ENCODE measurements around the gene FAM8A1.

GRCh38 chr6:17628873-17629272 is 28.8 kb downstream of the FAM8A1 start:
- no peak for TF ChIP-seq POLR2AphosphoS5 (IDR thresholded peaks at IDR 0.05; ENCODE audit: insufficient read depth, low read depth, low read length)
- TF ChIP-seq CTCF (IDR thresholded peaks at IDR 0.05; ENCODE audit: extremely low read depth in 1 of 2, insufficient read depth in 1 of 2, low read depth in 1 of 2, low read length in 2 of 2), result no peak
- no peak for TF ChIP-seq POLR2A (IDR thresholded peaks at IDR 0.05; ENCODE audit: low read depth, low read length)
